8988T (cell line): ENCODE results near the gene DRD5.

Source experiments
- DNase-seq: peaks from one replicate; pipeline ENCODE4 v3.0.0; 2011

DRD5 gene

GRCh38 chr4:9820343-9820742 is 38.9 kb downstream of the DRD5 start:
- no peak for DNase-seq

- DNase-seq: no peak
Observed at GRCh38 chr4:9825049-9825448, 43.6 kb downstream of the DRD5 start.

- no peak for DNase-seq
Observed at GRCh38 chr4:9826551-9826950, 45.1 kb downstream of the DRD5 start.

GRCh38 chr4:9832640-9833039 is 51.2 kb downstream of the DRD5 start:
- no peak for DNase-seq

GRCh38 chr4:9833421-9833820 is 52.0 kb downstream of the DRD5 start:
- no peak for DNase-seq
